Measurements from ENCODE around the gene PCED1B. TPM values are rescaled to one million over a fixed set of nuclear protein-coding genes. Genes with fewer than 3 reads are reported as not detected.
"Not testable (repeated sequence)": the region's sequence is repeated elsewhere in the genome, so short reads cannot be mapped to it uniquely, and the experiment has no call there.

PCED1B gene
- total RNA-seq, 1 donor from 2014 or later, result 3.5 TPM

DNA sequence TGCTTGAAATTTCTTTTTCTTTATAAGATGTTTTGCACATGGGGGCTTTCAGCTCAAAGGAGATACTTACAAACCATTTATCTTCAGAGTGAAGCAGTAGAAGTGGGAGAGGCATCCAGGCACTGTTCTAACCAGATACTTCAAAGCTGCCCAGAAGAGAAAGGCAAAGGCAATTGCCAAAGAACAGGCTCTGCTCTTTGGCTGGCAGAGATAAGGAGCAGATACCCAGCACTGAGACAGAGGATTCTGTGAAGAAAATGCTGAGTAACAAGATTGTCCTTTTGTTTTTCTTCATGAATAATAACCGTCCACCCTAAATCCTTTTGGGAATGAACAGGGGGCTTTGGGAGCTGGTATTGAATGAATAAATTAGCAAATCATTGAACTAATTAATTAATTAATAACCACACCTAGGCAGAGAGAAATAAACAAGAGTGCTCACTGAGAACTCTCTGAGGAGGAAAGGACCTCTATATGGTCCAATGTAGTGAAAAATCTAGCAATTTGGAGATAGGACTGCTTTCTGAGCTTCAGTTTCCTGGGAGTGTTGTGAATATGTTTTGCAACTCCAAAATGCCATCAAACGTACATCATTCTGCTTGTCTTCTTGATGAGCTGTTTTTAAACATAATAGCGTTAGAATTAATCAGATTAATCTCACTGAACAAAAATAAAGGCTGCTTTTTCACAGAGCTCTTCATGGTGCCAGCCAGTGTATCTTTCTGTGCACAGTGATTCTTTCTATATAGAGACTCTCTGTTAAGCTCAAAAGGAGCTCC, 193.2 kb downstream of the PCED1B start:
- no peak for DNase-seq (ENCODE audit: low read depth)

DNA sequence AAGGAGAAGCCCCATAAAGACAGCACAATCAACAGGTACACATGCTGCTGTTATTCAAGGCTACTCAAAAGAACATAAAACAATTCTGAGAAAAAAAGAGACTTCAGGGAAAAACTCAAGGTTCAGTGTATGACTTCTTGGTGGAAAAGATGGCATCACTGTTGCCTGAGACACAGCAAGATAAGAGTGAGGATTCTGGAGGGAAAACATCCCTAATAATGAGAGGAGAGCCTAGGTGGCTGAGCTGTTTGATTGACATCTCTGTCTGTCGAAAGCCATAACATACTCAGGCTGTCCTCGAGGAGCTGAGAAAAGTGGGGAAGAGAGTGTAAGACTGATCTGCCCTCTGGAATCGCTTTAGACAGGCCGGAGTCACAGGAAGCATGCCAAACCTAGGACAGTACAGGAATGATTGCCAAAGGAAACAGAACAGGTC, 193.8 kb downstream of the PCED1B start:
- no peak for DNase-seq (ENCODE audit: low read depth)

DNA sequence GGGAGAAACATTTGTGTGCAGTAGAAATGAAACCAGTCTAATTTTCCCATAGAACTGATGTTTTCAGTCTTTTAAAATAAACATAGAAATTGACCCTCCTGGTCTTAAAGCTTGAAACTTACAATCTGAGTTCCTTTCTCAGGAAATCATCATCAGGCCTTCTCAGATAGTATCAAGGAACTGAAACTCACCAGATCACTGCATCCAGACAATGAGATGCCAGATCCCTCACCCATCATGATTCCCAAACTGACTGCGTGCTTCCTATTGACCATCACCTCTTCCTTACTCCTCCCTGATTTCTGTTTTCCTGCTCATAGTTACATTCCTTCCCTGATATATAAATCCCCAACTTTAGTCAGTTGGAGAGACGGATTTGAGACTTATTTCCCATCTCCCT, 195.3 kb downstream of the PCED1B start:
- DNase-seq (ENCODE audit: low read depth), result no peak

DNA sequence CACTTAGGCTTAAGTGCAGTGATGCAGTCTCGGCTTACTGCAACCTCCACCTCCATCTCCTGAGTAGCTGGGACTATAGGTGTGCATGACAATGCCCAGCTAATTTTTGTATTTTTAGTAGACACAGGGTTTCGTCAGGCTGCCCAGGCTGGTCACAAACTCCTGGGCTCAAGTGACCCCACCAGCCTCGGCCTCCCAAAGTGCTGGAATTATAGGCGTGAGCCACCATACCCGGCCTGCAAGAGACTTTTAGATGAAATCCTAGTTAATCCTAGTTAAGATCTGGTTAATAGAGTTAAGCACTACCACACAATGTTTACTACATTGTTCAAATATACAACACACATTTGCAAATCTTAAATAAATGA, 196.8 kb downstream of the PCED1B start:
- DNase-seq (ENCODE audit: low read depth), result no peak

DNA sequence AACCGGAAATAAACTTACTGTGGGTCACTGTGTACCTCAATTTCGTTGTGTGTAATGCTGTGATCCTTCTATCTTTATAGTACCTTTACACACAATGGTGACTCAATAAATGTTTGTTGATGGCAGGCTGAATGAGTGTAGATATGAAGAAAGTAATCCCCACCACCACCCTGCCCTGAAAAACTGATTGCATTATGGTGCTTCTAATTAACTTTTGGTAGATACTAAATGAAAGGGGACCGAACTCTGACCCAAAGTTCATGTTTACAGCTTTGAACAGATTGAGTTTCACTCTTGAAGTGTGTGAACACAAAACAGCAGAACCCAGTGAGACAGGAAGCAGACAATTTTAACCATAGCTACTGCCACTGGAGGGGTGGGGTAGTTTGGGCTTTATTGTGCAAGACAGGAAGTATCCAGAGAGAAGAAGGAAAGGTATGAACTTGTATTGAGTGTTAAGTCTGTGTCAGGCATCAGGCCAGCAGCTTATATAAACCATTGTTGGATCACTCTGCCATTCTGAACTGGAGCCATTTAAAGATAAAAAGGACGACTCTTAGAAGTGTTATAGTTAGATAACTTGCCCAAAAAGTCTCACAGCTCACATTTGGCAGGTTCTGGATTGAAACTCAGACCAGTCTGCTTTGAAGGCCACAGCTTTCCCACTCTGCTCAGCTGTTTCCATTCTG, 197.3 kb downstream of the PCED1B start:
- peak; percentile 86 for DNase-seq (ENCODE audit: low read depth)

DNA sequence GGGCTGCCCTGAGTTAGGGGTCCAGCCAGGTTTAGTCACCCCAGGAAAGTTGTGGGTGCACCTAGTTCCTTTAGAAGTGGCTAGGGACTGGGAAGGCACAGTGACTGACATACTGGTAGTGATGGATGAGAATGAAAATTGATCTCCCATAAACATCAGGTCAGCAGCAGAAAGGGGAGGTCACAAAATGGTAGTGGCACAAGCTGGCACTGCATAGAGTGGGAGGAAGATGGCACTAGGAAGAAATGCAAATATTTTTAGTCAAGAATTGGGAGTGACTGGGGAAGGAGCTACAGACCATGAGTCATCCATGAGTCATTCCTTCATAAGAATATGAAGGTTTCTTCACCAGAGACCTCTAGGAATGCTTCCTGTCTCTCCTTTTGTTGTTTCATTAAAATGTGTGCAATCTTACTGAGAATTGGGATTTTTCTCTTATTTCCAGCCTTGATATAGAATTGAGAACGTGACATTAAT, 198.6 kb downstream of the PCED1B start:
- DNase-seq (ENCODE audit: low read depth), result peak; percentile 98

DNA sequence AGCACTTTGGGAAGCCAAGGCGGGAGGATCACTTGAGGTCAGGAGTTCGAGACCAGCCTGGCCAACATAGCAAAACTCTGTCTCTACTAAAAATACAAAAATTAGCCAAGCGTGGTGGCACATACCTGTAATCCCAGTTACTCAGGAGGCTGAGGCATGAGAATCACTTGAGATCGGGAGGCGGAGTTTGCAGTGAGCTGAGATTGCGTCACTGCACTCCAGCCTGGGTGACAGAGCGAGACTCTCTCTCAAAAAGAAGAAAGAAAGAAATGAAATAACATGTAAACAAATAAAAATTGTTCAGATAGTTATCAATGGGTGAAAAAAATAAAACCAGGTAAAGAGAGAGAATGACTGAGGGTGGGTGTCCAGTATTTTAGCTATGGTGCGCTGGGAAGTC, 200.3 kb downstream of the PCED1B start:
- DNase-seq (ENCODE audit: low read depth), result not testable (repeated sequence)

DNA sequence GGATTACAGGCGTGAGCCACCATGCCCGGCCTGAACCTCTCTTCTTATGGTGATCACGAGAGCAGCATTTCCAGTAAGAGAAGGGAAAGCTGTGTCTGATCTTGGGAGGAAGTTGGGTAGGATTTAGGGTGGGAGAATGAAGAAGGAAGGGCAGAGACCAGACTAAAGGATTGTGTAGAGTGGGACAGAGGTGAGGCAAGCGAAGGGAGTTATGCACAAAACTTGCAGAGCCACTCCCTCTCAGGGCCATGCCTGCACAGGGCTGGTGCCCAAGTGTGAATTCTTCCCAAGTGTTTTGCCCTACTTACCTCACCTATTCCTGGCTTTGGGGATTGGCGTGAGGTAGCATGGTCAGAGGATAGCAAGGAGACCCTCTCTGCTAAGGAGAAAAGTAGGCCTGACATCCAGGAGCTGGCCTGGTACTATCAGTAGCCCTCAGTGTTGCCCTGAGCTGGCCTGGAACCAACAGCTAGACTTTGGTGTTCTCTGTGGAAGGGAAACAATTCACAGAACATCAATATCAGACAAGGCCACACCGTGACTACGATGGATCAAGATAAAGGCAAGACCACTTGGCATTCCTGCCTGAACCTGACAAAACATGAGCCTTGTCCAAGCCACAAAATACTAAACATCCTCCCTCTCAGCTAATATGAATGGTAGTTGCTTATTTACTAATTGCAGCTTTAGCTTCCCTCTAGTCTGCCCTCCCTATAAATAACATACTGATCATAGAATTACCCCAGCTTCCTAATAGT, 201.3 kb downstream of the PCED1B start:
- no peak for DNase-seq (ENCODE audit: low read depth)

DNA sequence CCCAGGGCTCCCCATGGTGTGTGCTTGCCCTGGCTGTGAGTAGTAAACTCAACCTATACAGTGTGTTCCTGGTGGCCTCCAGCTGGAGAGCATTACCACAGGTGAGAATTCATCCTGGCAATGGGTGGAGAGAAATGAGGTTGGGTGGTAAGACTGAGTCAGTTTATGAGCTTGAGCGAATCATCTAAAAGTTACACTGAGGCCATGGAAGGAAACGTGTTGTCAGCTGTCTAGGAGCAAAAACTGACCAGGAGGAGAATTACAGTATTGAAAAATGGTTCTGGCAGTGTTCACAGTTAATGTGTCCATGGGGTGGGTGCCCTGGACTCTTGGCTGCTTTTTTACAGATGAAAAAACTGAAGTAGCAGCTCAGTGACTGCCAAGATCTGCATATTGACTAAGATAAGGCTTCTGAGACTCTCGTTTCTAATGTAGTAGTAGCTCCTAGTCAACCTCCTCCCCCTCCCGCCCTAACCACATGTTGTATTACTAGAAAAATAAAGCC, 202.3 kb downstream of the PCED1B start:
- no peak for DNase-seq (ENCODE audit: low read depth)

DNA sequence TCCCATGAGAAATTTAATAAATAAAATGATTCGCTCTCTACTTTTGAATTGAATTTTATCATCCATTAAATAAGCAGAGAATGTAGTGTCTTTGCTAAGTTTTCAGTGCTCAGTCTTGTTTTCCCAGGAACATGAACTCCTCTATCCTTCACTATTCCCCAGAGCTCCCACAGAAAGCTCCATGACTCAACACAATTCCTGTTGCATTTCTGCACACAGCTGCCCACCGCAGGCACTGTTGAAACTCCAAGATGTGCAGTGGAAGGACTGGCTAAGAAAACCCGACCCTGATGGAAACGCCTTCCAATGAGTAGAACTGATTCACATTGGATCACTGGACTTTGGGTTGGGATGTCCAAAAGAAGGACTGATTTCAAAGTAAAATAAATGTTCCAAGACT, 202.8 kb downstream of the PCED1B start:
- no peak for DNase-seq (ENCODE audit: low read depth)

Other genes starting within 250 kb of the PCED1B start
- gene AMIGO2, start 338 bp downstream of the PCED1B start, total RNA-seq, result 154 and 312 TPM in 2 replicates

Data from renal cortical epithelial cell (primary cell).